NCI-H2196 (cell line): ENCODE results near the gene SPACDR.

ENCODE experiments used
- DNase-seq: peaks from one replicate; lab custom pipeline; 2025; ENCODE audit not compliant: unreplicated experiment; lab: John Stamatoyannopoulos, UW

SPACDR gene

DNA sequence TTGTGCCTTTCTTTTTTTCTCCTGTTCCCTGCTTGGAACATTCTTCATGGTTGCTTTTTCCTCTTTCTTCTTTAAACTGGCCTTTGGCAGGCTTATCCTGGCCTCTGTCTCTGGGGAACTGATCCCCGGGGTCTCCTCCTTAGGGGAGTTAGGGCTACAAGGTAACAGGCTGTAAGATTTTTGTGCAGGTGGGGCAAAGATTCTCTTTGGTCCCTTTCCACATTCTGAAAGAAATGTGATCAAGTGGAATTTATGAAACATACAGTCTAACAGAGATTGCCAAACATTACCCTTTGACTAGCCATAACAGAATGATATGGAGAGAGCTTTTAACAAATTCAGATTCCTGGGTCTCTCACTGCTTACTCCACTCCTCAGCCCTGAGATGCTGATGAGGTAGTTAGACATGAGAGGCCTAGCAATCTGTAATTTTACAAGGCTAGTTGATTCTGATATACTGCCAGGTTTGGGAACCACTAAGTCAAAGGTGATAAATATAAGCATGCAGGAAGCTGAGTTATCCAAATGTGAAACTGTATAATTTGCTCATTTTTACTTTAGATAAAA, 44.3 kb downstream of the SPACDR start:
- DNase-seq: no peak

DNA sequence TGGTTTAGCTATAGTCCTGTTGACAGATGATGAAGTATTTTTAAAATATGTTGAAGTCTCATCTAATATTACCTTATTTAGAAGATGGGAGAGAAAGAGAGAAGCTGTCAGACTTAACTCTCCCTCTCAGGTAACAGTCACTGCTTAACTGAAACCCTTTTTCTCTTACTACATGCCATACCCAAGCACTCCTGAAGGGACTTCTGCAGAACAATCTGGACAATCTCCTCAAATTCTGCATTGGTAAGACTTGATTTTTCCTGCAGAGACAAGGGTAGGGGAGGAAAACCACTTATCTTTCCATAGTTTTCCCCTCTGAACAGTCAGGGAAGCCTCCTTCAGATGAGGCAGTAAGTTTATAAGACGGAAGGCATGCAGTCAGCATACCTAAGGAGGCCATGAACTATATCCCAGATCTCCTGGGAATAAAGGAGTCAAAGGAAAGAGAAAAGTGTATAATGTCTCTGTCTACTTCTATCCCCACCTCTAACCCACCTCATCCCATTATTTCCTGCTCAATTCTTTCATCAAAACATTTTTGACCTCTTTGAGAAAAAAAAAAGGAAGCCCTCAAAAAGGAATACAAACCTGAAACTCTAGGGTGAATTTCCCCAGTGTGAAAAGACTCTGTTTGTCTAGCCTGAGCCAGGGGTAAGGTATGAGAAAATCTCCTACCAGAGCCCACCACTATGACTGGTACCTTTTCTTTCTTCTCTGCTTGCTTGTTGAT, 45.0 kb downstream of the SPACDR start:
- DNase-seq: no peak

- no peak for DNase-seq
Measured at GRCh38 chr7:100415448-100415847, 48.6 kb downstream of the SPACDR start.

- DNase-seq: no peak
Measured at GRCh38 chr7:100413889-100414288, 50.2 kb downstream of the SPACDR start.

DNA sequence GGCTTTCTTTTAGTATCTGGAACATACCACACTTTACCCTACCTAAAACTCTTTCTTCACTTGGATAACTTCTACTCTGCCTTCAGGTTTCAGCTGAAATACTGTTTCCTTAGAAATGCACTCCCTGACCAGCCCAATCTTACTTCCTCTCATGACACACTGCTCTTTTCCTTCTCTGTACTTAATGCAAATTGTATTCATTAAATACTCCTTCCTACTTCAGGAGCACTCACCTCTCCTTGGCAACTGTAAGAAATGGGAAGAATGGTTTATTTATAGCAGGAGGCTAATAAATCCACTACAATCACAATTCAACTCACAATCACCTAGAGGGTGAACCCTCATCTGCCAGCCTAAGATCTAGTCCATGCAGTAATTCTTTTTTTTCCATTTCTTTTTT, 50.7 kb downstream of the SPACDR start:
- no peak for DNase-seq

GRCh38 chr7:100411101-100411500, 53.0 kb downstream of the SPACDR start:
- no peak for DNase-seq

DNA sequence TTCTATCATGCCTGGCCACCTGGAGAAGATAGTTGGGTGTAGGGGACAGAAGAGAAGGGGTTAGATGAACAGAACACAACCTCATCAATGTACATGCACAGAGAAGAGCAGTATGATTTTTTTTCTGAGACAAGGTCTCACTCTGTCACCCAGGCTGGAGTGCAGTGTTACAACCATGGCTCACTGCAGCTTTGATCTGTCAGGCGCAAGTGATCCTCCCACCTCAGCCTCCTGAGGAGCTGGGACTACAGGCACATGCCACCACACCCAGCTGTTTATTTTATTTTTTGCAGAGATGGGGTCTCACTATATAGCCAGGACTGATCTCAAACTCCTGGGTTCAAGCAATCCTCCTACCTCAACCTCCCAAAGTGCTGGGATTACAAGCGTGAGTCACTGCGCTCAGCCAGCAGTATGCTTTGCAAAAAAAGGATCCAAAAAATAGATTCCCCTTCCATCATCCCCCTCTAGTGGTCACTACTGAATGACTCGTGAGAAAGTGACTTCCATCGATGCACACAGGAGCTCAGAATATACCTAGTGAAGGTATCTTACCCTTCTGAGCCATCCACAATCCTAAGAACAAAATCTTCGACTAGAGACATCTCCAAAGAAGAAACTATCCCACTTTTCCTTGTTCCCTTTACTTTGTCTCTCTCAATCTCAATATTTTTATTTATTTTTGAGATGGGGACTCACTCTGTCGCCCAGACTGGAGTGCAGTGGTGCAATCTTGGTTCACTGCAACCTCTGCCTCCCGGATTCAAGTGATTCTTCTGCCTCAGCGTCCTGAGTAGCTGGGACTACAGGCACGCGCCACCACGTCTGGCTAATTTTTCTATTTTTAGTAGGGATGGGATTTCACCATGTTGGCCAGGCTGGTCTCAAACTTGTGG, 56.5 kb downstream of the SPACDR start:
- peak; percentile 72 for DNase-seq

- DNase-seq: no peak
Measured at GRCh38 chr7:100406767-100407166, 57.3 kb downstream of the SPACDR start.
